GM06990 (cell line): ENCODE results near the gene UBE2U.

Experiments
- DNase-seq: peaks from one replicate; pipeline ENCODE4 v3.0.0-alpha.2; 2011; ENCODE audit not compliant: insufficient read length; ENCODE audit errors: extremely low read depth
- H3K27me3 ChIP-seq: replicated peaks from 2 replicates; pipeline ENCODE4 v1.6.0; 2011; ENCODE audit warnings: low read length; ENCODE audit not compliant: control insufficient read depth, insufficient read depth
- H3K36me3 ChIP-seq: 2 replicates; pipeline ENCODE4 v1.5.1; 2011; ENCODE audit warnings: low read length; ENCODE audit not compliant: control insufficient read depth, insufficient read depth
- H3K4me3 ChIP-seq: replicated peaks from 2 replicates; pipeline ENCODE4 v1.5.1; 2011; ENCODE audit warnings: low read depth, mild to moderate bottlenecking, control low read depth, low read length
- TF ChIP-seq, protein P1 (sequence below): IDR thresholded peaks from 2 replicates; pipeline ENCODE4 v1.5.1; 2011; ENCODE audit warnings: low read length, control low read depth, mild to moderate bottlenecking, inconsistent platforms; ENCODE audit not compliant: insufficient read depth, poor library complexity, severe bottlenecking

The UBE2U gene

GRCh38 chr1:64308866-64309265, 105.4 kb downstream of the UBE2U start:
- TF ChIP-seq, protein P1, sequence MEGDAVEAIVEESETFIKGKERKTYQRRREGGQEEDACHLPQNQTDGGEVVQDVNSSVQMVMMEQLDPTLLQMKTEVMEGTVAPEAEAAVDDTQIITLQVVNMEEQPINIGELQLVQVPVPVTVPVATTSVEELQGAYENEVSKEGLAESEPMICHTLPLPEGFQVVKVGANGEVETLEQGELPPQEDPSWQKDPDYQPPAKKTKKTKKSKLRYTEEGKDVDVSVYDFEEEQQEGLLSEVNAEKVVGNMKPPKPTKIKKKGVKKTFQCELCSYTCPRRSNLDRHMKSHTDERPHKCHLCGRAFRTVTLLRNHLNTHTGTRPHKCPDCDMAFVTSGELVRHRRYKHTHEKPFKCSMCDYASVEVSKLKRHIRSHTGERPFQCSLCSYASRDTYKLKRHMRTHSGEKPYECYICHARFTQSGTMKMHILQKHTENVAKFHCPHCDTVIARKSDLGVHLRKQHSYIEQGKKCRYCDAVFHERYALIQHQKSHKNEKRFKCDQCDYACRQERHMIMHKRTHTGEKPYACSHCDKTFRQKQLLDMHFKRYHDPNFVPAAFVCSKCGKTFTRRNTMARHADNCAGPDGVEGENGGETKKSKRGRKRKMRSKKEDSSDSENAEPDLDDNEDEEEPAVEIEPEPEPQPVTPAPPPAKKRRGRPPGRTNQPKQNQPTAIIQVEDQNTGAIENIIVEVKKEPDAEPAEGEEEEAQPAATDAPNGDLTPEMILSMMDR, result no peak
- no peaks in the 10 kb centered on the region; the same call in 1 of the 2 replicates for H3K27me3 ChIP-seq
- no peaks in the 10 kb centered on the region for H3K36me3 ChIP-seq
- DNase-seq, result no peak
- no peak overlapping the region for H3K4me3 ChIP-seq

- Histone ChIP-seq H3K4me3 (no peak overlapping the region), H3K27me3 (no peaks in the 10 kb centered on the region; the same call in 1 of the 2 replicates), H3K36me3 (no peaks in the 10 kb centered on the region)
- DNase-seq, result no peak
- TF ChIP-seq, protein P1, result no peak
These were observed 106.0 kb downstream of the UBE2U start for GRCh38 chr1:64309431-64309831.

- Histone ChIP-seq H3K4me3 (no peak overlapping the region), H3K27me3 (no peaks in the 10 kb centered on the region; the same call in 1 of the 2 replicates), H3K36me3 (no peaks in the 10 kb centered on the region)
- TF ChIP-seq, protein P1, result no peak
- no peak for DNase-seq
These were observed 107.3 kb downstream of the UBE2U start for GRCh38 chr1:64310760-64311159.

GRCh38 chr1:64312431-64312830, 109.0 kb downstream of the UBE2U start:
- no peak overlapping the region for H3K4me3 ChIP-seq
- TF ChIP-seq, protein P1, result no peak
- DNase-seq, result no peak
- no peaks in the 10 kb centered on the region for H3K36me3 ChIP-seq
- H3K27me3 ChIP-seq, result no peaks in the 10 kb centered on the region; the same call in 1 of the 2 replicates

GRCh38 chr1:64315402-64315801, 112.0 kb downstream of the UBE2U start:
- Histone ChIP-seq H3K27me3 (no peaks in the 10 kb centered on the region; the same call in 1 of the 2 replicates), H3K4me3 (no peak overlapping the region), H3K36me3 (no peaks in the 10 kb centered on the region)
- TF ChIP-seq, protein P1, result no peak
- DNase-seq, result no peak
